IPS-18c (cell line): ENCODE data around the gene BIK.

Experiments used
- H3K4me3 ChIP-seq: 2 replicates; pipeline ENCODE4 v1.7.0; 2013; ENCODE audit warnings: low read depth, mild to moderate bottlenecking, low read length, moderate library complexity; ENCODE audit not compliant: insufficient read depth
- H3K9me3 ChIP-seq: one replicate; pipeline ENCODE4 v1.6.1; 2013; ENCODE audit warnings: mild to moderate bottlenecking, low read length, moderate library complexity; ENCODE audit not compliant: control insufficient read depth, insufficient read depth

BIK gene

DNA sequence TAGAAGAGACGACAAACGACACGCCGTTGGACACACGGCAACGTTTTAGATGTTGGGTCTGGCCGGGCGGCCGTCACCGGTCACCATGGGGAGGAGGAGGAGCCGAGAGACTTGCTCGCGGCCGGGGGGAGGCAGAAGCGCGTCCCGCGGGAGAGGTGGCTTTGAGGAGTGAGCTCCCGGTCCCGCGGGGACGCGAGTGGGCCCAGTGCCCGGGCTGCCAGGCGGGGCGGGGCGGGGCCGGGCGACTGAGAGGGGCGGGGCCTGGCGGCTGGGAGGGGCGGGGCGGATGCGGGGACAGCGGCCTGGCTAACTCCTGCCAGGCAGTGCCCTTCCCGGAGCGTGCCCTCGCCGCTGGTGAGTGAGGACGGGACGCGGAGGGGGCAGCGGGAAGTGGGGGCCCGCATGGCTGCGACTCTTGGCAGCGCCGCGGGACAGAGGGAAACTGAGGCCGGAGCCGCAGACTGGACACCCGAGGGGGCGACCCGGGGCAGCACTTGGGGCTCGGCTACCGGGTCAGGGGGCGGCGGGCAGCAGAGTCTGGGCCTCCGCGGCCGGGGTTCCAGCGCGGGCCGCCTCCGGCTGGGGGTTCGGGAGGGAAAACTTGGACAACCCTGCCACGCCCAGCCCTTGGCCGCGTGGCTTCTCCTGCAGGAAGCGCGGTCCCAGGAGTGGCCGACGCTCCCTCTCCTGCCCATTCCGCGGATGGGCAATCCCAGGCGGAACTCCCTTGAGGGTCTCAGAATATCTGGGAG lies 40.9 kb downstream of the BIK start, which contains the start of gene TSPO:
TSS of gene TSPO (plus strand) at position 309 of the 752 bp plus-strand sequence. CDS start 7,680 bp downstream, outside the sequence.
- Histone ChIP-seq H3K9me3 (no peaks in the 10 kb centered on the region), H3K4me3 (peak within 1 kb of the TSS; percentile 46; the same call in 1 of the 2 replicates)

DNA sequence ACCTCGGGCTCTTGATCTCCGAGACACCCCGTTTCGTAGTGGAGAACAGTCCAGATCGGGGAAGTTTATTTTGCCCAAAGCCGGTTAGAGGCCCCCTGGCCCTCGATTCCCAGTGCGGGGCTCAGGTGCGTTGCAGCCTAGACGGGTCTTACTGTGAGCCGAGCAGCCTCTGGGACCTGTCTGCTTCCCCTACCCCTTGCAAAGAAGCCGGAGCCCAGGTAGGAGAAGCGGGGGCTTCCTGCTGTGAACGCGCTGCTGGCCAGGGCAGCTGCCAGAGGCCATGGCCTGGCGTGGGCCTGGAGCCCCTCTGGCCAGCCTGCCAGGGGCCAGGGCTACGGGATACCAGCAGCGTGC lies 41.4 kb downstream of the BIK start:
- H3K9me3 ChIP-seq: no peaks in the 10 kb centered on the region
- peak overlapping the region; percentile 46; the same call in 1 of the 2 replicates for H3K4me3 ChIP-seq

DNA sequence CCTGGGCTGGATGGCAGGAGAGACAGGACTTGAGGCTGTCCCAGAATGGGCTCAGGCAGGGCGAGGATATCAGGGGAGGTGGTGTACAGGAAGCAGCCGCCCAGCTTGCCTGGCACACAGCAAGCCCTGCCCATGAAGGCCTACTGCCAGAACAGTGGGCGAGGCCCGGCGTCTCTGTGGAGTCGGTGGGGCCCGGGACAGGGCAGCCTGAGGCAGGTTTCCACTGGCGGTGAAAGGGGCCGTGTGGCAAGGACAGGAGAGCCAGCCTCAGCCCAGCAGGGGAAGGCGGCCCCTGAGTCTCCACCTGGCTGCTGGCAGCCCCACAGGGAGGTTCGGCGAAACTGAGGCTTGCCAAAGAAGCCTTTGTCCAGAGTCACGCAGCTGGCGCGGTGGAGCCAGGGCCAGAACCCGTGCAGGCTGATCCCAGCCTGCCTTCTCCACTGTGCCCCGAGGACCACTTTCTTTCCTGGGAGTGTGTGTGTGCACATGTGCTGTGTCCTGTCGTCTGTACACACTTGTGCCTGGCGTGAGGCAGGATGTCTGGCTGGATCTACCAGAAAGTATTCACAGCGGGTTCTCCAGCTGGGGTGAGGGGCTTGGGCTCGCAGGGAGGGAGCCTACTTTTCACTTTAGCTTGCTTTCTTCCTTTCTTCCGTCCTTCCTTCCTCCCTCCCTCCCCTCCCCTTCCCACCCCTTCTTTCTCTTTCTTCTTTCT lies 42.0 kb downstream of the BIK start:
- Histone ChIP-seq H3K4me3 (no peak overlapping the region), H3K9me3 (no peaks in the 10 kb centered on the region)

DNA sequence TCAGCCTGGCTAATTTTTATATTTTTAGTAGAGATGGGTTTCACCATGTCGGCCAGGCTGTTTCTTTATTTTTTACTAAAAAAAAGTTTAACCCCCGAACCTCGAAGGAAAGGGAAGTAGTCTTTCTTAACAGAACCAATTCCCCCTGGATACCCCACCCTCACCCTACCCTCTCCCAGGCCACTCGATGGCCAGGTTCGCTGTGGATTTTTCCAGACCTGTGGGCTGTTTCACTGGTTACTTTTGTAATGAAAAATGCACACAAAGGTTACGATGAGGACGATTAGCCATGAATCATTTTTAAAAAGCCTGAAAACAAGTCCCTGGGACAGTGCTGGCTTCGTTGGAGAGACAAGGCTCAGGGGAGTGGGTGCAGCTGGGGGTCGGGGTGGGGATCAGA lies 43.3 kb downstream of the BIK start:
- H3K4me3 ChIP-seq: no peak overlapping the region

DNA sequence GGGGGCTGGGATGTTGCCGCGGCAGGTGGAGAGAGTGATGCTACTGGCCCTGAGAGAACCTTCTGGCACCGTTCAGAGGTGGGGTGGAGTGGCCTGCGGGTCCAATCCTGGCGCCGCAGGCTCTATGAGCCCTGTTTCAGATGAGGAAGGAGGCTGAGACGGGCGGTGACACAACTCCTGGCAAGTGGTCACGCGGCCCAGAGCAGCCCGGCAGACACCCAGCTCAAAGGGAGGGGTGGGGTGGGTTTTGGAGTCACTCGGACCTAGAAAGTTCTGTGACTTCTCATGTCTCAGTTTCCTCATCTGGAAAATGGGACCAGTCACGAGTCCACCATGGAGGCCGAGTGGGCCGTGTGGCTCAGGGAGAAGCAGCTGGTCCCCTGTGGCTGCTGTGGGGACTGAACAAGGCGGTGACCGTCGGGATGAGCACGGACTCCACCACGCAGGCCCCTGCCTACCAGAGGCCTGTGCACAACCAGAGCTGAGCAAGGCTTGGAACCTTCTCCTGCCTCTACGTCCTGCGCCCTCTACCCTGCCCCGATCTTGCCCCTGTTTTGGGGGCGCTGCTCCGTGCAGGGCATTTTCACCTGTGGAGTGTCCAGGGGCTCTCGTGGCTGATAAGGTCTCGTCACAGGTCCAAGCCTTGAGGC lies 44.5 kb downstream of the BIK start:
- Histone ChIP-seq H3K9me3 (no peaks in the 10 kb centered on the region), H3K4me3 (no peak overlapping the region)

More for the DNA sequence above, 43.3 kb downstream of the BIK start:
- no peaks in the 10 kb centered on the region for H3K9me3 ChIP-seq

DNA sequence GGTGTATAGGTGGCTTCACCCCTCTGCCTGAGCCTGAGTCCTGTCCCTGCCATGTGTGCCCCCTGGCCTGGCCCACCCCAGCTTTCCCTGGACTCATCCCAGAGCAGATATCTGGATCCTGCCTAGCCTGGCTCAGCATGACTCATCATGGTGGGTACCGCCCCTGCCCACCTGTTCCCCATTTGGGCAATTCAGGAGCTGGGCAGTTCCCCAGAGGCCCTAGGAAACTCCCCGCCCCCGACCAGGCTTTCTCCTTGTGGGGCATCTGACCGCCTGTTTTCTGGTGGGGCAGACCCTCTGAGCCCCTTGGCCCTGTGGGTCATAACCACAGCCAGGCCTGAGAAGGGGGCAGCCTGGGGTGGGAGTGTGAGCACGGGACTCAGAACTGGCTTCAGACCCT lies 45.2 kb downstream of the BIK start:
- no peaks in the 10 kb centered on the region for H3K9me3 ChIP-seq
- H3K4me3 ChIP-seq: no peak overlapping the region

DNA sequence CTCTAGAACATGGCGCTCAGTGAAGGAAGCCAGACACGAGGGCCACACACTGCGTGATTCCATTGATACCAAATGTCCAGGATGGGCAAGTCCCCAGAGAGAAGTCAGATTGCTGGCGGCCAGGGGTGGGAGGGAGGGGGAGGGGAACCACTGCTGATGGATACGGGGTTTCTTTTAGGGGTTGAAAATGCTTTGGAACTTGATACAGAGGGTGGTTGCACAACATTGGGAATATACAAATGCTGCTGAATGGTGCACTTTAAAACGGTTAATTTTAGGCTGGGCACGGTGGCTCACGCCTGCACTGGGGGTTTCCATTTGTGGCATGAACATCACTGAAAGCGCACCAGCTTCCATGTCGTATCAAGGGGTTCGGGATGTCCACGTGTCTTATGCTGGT lies 45.9 kb downstream of the BIK start:
- Histone ChIP-seq H3K9me3 (no peaks in the 10 kb centered on the region), H3K4me3 (no peak overlapping the region)

DNA sequence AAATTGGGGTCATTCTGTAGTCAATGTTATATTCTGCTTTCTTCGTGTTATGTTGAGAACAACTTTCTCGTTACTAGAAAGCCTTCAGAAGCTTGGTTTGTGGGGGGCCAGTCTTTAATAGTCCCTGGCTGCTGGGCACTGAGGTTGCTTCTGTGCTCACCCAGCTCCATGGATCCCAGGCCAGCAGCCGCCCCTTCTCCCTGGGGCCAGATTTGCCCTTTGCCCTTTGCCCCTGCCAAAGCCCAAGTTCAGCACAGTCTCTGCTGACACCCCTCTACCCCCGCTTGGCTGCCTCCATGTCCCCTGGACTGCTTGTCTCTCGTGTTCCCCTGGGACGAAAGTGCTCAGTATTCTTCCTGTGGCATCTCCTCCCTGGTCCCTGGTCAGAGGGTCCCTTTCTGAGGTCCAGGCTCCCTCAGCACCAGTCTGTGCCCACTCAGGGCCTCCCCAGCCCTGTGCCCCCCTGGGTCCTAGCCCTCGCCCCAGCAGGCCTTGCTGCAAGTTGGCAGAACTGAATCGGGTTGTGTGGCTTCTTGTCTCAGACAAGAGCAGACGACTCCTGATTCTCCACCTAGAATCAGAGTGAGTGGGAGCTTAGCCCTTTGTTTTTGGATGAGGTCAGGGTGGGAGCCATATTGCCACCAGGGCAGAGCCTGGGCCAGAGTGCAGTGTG lies 47.5 kb downstream of the BIK start:
- Histone ChIP-seq H3K9me3 (no peaks in the 10 kb centered on the region), H3K4me3 (no peak overlapping the region)

DNA sequence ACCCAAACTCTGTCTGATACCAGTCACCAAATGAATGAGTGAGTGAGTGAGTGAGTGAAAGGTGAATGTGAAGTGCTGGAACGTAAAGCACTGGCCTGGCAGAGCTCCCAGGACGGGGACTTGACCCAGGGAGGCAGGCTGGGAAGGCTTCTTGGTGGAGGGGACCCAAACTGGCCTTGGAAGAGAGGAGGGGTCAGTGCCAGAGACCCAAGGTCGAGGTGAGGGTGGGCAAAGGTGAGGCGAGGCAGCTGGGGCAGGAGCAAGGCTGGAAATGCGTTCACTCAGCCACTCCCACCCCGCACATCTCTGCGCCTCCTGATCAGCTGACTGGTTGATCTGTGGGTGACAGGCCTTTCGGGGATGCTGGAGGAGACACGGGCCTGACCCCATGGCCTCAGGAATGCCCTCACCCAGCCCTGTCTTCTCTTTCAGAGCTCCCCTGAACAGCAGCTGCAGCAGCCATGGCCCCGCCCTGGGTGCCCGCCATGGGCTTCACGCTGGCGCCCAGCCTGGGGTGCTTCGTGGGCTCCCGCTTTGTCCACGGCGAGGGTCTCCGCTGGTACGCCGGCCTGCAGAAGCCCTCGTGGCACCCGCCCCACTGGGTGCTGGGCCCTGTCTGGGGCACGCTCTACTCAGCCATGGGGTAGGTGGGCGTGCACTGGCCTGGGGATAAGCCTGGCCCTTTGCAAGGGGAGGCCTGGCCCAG lies 48.4 kb downstream of the BIK start:
- H3K9me3 ChIP-seq: no peaks in the 10 kb centered on the region
- H3K4me3 ChIP-seq: no peak overlapping the region

DNA sequence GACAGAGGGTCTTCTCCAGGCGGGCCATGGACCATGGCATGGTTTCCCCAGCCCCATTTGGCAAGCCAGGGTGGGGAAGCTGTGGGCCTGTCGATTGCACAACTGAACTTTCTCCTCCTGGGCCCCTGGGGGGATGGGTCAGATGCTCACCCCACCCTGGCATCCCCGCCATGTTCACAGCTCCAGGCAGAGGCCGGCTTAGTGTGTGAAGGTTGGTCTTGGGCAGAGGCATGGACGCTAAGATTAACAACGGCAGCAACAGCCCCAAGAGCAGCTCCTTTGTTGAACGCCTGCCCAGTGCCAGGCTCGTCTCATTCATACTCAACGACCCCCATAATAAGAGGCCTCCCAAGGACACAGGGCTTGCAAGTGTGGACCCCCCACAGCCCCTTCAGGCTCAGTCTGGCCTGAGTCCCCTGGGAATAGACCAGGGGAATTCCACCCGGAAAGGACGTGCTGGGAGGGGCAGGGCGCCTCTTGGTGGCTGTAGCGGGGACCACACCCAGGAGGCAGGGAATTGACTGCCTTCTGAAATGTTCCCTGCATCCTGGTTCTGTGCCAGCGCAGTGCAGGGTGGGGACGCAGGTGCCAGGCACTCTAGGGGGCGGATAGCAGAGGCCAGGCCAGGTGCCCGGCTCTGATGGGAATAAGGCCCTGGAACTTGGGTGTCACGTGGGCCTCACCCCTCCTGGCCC lies 49.1 kb downstream of the BIK start:
- Histone ChIP-seq H3K4me3 (no peak overlapping the region), H3K9me3 (no peaks in the 10 kb centered on the region)

DNA sequence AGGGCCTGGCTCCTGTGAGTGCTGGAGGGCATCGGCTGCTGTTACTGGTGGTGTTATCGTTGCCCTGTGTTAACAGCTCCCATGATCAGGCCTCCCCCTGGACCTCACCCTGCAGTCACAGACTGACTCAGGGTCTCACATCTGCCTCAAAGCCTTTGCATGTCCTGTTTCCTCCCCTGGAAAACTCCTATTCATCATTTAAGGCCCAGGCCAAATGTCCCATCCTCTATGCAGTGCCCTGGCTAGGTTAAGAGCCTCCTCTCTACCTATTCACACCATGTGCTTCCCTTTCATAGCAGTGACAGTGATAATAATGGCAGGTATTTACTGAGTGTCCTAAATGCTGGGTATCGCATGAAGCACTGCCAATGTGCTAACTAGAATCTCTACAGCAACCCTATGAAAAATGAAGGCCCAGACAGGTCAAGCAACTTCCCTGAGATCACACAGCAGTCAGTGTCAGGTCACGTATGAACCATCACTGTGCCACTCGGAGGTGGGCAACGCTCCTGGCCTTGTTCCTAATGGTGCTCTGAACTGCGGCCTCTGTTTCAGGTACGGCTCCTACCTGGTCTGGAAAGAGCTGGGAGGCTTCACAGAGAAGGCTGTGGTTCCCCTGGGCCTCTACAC lies 50.1 kb downstream of the BIK start:
- H3K4me3 ChIP-seq: no peak overlapping the region
- no peaks in the 10 kb centered on the region for H3K9me3 ChIP-seq

DNA sequence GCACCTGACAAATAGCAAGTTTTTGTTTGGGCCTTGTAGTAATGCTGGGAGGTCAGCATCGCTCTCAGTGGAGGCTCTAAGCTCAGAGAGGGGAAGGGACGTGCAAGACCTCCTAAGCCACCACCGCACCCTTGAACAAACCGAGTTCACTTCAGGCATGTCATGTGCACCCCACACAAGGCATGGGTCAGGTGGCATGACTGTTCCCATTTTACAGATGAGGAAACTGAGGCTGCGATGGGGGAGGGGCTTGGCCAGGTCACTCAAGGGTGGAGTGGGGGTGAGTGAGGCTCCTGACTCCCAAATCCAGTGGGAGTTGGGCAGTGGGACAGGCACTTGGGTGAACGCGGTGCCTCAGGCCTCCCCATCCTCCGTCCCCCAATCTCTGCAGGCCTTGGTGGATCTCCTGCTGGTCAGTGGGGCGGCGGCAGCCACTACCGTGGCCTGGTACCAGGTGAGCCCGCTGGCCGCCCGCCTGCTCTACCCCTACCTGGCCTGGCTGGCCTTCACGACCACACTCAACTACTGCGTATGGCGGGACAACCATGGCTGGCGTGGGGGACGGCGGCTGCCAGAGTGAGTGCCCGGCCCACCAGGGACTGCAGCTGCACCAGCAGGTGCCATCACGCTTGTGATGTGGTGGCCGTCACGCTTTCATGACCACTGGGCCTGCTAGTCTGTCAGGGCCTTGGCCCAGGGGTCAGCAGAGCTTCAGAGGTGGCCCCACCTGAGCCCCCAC lies 52.0 kb downstream of the BIK start:
- no peaks in the 10 kb centered on the region for H3K9me3 ChIP-seq
- H3K4me3 ChIP-seq: no peak overlapping the region

DNA sequence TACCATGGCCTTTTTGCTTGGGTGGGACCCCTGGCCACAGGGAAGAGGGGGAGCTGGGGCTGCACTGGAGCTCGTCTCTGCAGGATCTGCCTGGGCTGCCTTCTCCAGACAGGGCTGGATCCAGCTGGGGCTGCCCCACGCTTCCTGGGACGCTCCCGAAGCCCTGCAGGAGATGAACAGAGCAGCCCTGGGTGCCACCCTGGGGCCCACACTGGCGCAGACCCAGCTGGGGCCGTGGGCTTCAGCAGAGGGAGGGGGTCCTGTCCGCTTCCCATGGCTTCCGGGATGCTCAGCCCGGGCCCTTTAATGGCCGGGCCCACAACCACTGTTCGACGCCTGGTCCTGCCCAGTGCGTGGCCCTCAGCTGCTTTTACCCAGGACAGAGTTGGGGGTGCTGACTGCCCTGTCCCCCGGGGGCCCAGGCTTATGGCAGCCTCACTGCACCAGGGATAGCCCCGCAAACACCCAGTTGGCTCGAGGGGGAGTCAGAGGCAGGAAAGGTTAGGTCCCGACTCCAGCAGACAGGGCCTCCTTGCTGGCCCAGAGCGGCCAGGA lies 52.8 kb downstream of the BIK start:
- no peak overlapping the region for H3K4me3 ChIP-seq
- H3K9me3 ChIP-seq: no peaks in the 10 kb centered on the region

DNA sequence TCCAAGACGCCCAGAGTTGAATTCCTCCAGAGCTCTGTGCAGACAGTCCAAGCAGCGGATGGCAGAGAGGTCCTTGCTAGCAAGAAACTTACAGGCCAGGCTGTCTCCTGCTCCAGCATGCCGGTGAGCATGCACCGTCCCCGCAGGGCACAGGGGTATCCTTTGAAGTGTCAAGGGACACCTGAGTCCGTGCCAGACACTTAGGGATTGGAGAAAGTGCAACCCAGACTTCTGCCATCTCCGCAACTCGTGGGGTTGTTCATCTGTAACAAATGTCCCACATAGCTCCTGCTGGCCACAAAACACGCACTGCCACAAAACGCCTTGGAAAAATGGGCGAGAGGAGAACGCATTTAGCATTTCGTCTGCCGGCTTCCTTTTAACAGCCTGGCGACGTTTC lies 54.1 kb downstream of the BIK start:
- Histone ChIP-seq H3K4me3 (no peak overlapping the region), H3K9me3 (no peaks in the 10 kb centered on the region)

DNA sequence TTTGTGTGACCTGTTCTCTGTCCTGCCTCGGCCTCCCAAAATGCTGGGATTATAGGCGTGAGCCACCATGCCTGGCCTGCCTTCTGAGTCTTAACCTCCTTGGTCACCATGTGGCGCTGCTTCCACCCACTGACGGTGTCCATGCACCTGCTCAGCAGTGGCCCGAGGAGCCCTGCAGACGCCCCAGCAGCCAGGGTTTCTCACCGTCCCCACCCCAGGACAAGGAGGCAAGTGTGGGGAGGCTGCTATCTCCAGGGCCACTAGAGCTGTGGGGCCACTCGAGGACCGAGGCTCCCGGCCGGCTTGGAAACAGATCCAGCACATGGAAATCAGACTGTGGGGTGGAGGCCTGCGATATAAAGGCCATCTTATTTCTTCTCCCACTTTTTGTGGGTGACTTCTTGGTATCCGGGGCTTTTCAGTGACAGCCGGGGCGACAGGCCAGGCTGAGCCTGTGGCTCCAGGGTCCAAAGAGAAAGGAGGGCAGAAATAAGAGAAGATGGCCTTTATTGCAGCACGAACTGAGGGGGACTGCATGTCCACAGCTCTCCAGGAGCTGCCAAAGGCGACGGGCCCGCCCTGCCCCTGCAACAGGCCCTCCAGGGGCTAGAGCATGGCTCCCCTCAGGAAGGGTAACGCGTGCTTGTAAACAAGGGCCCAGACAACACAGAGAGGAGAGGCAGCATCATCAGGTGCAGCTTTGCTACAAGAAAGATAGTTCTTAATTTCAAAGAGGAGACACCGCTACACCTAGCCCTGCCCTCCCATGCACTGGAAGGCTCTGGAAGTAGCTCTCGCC lies 55.8 kb downstream of the BIK start:
- no peak overlapping the region for H3K4me3 ChIP-seq
- H3K9me3 ChIP-seq: no peaks in the 10 kb centered on the region
